Stimulated activated CD8-positive, alpha-beta memory T cell treated with anti-CD3 and anti-CD28 coated beads, Interleukin-7, amount 100 ng/mL, for 4 hours (primary cell): ENCODE results near the gene TMPRSS4.
"Not testable (repeated sequence)": the region's sequence is repeated elsewhere in the genome, so short reads cannot be mapped to it uniquely, and the experiment has no call there.

Experiments used
- DNase-seq, 2 donors: peaks; one replicate each; pipeline ENCODE4 v3.0.0-alpha.2; 2020; ENCODE audit warnings: low read depth in 2 of 2

TMPRSS4 gene

DNA sequence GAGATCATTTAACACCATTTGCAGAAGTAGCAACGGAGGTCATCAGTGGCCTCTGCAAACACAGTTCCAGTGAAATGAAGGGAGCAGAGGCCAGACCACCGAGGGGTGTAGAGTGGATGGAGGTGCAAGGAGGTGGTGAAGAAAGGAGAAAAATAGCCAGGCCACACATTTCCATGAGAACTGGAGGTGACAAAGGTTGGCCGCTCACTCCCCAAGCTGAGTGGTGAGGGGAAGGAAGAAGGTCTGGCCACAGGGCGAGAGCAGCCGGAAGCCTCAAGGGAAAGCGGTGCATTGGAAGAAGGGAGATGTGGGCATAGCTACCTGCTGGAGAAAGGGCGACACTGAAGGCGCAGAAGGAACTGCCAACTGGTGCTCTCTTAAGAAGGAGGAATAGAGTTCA, 20.1 kb upstream of the TMPRSS4 start:
- no peak for DNase-seq

DNA sequence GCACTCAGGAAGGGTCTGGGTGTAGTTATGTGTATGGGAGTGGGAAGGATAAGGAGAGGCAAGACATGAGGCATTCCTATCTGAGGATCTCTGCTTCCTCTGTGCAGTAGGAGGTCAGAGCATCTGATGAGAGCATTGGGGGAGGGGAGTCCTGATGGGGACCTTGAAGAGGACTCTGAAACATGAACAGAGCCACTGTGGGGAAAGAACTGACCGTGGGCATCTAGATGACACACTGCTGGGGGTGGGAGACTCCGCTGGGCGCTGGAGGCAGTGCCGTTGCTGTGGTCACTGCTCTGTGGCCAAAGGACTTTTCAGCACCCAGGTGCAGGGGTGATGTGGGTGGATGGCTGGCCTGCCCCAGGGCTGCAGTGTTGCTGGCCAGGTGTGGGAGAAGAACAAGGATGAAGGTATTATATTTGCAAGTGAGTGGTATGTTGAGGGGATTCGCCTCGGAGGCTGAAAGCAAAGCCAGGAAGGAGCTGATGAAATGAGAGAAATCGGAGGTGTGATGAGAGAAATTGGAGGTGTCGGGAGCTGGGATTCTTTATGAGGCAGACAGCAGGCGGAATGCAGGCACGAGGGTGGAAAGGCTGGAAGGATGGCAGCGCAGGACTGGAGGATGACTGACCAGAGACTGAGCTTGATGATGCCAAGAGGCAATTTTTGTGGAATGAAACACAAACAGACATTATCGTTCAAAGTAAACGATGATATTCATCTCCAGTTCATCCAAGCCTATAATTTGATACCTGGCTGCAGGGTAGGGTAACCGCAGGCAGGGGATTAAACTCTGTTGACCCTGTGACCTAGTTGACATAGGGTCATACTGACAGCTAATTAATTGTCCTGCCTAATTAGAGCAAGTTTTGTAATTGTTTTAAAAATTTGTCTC, 19.4 kb upstream of the TMPRSS4 start:
- DNase-seq = no peak

GRCh38 chr11:118058311-118059245, 18.3 kb upstream of the TMPRSS4 start:
- DNase-seq = no peak

GRCh38 chr11:118059246-118059940, 17.5 kb upstream of the TMPRSS4 start:
- DNase-seq = no peak

DNA sequence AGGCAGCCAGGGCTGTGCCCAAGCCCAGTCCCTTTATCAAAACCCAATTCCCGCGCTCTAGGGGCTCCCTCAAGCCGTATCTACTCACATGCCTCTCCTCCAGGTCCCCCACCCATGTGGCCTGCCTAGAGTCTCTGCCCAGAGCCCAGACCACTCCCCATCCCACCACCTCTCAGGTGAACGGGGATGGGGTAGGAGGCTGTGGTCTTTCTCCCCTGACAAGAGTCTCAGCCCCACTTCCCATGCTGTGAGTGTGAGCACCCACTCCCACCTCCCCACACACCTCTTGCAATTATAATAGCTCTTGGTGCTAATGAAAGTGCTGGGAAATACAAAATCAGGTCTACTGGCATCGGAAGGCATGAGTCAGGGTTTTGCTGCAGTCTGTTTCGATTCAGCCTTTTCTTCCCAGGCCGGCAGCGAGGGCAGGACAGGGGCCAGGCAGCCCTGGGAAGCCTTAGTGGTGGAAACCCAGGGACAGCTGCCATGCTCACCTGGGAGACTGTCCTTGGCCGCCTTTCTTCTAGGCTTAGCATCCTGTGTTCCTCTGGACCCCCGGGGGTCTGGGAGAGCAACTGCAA, 16.7 kb upstream of the TMPRSS4 start:
- DNase-seq = no peak

DNA sequence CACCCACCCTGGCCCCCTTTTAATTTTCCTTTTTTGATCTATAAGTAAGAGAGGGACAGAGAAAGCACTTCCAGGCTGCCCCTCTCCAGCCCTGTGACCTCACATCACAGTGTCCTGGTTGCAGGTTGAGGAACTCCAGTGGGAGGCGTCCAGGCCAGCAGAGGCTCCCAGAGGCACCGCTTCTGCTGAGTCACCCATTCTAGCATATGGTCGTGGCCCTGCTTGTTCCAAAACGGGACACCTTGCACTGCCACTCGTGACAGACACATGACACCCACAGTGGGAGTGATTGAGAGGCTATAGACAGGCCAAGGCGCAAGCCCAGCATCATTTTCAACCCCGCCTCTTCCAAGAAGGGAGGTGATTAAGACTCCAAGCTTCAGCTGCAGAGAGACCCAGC, 16.0 kb upstream of the TMPRSS4 start:
- DNase-seq = no peak

DNA sequence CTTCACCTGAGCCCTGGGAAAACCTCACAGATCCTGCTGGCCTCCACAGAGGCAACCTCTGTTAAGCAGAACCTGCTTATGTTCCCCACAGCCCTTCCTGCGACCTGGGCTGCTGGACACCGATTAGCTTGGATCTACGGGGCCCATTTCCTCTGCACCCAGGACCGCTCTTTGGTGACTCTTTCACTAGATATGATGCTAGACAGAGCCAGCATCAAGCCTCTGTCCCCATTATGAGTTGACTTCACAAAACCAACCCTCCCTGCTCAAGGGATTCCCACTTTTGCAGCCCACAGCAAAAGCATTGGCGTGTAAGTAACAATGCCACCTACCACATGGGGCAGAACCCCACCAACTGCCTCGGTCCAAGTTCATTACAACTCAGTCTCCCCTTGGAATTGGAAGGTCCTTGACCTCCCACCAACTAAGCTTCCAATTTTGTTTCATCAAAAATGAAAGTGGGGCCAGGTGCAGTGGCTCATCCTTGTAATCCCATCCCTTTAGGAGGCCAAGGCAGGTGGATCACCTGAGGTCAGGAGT, 15.2 kb upstream of the TMPRSS4 start:
- DNase-seq = no peak

DNA sequence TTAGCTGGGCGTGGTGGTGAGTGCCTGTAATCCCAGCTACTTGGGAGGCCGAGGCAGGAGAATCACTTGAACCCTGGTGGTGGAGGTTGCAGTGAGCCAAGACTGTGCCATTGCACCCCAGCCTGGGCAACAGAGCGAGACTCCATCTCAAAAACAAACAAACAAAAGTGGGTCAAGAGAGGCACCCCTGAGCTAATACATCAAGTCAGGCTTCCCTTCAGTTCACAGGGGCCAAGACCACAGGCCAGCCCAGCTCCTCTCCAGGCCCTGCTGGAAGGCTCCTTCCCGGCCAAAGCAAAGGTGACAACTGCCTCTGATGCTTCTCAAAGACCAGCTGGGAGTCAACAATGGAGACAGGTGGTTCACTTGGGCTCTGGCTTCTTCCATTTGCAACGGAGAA, 14.7 kb upstream of the TMPRSS4 start:
- not testable (repeated sequence) for DNase-seq

DNA sequence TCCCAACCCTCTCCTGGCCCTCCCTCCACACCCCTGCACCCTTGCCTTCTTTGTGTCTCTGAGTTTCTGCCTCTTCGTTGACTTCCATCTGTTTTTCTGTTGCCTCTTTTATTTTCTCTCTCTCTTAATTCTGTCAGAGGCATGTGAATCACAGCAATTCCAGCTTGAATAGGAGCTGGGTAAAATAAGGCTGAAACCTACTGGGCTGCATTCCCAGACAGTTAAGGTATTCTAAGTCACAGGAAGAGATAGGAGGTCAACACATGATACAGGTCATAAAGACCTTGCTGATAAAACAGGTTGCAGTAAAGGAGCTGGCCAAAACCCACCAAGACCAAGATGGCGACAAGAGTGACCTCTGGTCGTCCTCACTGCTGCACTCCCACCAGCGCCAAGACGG, 14.2 kb upstream of the TMPRSS4 start:
- DNase-seq = not testable (repeated sequence)

- no peak for DNase-seq
These were observed 11.9 kb upstream of the TMPRSS4 start for GRCh38 chr11:118064956-118065355.

GRCh38 chr11:118065384-118065783, 11.5 kb upstream of the TMPRSS4 start:
- DNase-seq = no peak

DNA sequence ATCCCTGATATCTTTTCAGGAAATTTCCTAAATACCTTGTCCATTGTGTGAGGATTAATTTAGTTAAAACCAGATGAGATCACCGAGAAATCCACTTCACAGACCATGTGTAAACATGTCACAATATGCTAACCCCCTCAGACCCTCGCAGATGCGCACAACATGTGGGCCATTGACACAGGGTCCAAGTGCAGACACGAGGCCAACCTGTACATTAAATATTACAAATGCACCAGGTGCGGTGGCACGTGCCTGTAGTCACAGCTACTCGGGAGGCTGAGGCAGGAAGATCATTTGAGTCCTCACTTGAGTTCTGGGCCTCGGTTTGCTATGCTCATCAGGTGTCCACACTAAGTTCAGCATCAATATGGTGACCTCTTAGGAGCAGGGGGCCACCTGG, 9.9 kb upstream of the TMPRSS4 start:
- no peak for DNase-seq

DNA sequence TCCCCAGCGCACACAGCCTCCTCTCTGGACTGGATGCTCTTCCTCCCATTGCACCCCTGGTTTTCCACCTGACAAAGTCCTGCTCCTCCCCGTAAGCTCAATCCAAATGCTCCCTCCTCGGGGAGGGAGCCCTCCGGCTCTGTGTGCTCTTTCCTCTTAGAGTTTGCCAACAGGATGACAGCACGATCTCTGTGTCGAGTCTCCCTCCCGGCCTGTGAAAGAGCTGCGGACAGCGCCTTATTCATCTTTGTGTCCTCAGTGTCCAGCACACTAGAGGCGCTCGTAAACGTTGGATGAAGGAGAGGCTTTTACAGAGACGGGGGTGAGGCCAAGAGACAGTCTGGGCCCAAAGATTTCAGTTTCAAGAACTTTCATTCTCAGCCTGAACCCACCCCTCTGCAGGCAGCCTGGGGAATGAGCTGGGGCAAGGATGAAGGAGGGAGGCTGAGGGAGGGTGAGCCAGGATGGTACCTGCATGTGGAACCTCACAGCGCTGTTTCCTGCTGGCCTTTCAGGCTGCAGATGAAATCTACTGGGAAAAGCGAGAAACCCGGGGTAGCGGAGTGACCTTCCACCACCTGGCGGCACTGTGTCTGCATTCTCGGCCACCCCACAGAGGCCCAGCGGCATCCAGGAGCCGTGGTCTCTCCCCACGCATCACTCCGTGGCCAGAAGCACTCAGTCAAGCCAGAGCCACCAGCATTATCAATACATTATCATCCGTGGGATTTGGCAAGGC, 8.5 kb upstream of the TMPRSS4 start:
- no peak for DNase-seq

DNA sequence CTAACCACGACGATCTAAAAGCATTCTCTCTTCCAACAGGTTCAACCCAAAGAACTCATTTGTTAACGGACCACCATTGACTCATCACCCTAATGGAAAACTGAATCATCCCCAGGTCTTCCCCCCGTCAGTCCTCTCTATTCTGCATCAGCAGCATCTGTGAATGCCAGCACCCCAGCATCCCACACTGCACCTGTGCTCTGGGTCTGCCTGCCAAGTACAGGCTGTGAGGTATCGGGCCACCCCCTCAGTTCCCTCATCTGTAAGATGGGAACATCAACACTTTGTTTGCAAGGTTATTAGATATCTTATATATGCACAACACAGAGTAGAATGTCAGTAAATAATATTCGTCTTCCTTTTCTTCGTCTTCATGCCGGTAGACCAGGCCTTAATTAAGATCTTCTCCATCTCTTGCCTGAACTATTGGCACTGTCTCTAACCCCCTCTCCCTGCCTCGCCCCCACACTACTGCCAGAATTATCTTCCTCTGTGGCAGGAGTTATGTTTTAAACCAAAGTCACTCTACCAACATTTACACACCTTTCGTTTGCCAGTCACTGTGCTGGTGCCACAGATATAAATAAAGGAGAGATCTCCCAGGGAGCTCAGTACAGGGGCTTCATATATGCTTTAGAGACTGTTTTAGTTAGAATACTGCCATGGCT, 7.8 kb upstream of the TMPRSS4 start:
- DNase-seq = no peak

GRCh38 chr11:118071416-118072030, 5.4 kb upstream of the TMPRSS4 start:
- no peak for DNase-seq

DNA sequence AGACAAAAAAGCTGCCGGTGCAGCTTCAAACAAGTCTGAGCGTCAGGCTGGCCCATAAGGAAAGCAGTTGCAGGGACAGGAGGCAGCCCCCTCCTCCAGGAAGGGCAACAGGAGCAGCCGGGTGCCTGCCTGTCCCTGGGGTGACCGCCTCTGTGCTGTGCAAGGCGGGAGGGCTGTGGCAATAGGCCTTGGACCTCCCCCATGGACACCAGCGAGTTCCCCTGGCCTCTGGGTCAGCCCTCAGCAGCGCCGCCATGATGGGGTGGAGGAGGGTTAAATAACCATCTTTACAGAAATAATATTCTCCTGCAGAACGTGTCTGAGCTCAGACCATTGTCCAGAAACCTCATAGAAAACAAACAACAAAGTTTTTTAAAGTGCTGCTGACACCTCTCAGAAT, 3.3 kb upstream of the TMPRSS4 start:
- no peak for DNase-seq

DNA sequence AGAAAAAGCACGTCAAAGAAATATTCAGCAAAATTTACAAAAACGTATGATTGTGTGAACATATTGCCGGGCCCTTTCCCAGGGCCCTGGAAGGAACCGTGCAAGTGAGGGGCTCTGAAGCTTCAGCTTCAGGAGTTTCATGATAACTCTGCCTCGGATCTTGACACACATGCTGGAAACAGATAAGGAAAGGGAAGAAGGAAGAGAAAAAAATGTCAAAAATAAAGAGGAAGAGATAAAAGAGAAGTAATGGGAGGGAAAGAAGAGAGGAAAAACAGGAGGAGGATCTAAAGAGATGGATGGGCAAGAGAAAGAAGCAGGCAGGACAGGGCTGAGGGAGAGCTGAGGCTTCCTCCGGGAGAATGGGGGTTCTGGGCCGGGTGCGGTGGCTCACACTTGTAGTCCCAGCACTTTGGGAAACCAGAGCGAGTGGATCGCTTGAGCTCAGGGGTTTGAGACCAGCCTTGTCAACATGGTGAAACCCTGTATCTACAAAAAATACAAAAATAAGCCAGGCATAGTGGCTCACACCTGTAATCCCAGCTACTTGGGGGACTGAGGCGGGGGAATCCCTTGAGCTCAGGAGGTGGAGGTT, 2.7 kb upstream of the TMPRSS4 start:
- no peak for DNase-seq

- DNase-seq = no peak
These were observed 2.1 kb upstream of the TMPRSS4 start for GRCh38 chr11:118074785-118075184.

DNA sequence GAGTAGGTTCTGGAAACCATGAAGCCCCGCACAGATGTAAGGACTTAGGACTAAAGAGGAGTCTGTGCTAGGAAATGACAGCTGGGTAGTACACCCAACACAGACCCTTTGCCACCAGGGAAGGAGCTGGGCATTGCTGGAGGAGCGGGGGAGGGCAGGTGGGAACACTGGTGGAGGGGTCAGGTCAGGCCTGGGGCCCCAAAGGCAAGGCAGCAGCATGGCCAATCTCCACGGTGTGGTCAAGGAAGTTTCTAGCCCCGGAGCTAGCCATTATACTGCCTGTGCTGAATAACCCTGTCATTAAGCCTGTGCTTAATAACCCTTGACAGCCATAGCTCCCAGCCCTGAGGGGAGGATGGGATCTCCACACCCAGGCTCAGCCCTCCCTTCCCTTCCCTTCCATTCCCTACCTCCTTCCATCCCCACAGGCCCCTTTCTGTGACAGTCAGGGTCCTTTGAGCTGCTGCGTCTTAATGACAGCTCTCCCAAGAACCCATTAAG, 2.1 kb downstream of the TMPRSS4 start:
- no peak for DNase-seq
